ENCODE results near the gene PANX2. TPM values are rescaled to one million over a fixed set of nuclear protein-coding genes. Genes with fewer than 3 reads are reported as not detected.
"Not testable (repeated sequence)": the region's sequence is repeated elsewhere in the genome, so short reads cannot be mapped to it uniquely, and the experiment has no call there.

PANX2 gene
- total RNA-seq, 1 donor from 2014 or later = 0.13 TPM

- not testable (repeated sequence) for DNase-seq (ENCODE audit: low read depth in 2 of 2)
These were observed 23.0 kb upstream of the PANX2 start for GRCh38 chr22:50147258-50148165.

- DNase-seq (ENCODE audit: low read depth in 2 of 2) = no peak
These were observed 22.4 kb upstream of the PANX2 start for GRCh38 chr22:50148166-50148500.

- DNase-seq (ENCODE audit: low read depth in 2 of 2) = peak in 1 of 2 donors; percentile 74
These were observed 21.4 kb upstream of the PANX2 start for GRCh38 chr22:50148991-50149721.

GRCh38 chr22:50150161-50151129, 20.1 kb upstream of the PANX2 start:
- DNase-seq (ENCODE audit: low read depth in 2 of 2) = no peak

- no peak for DNase-seq (ENCODE audit: low read depth in 2 of 2)
These were observed 18.7 kb upstream of the PANX2 start for GRCh38 chr22:50151571-50152537.

- no peak for DNase-seq (ENCODE audit: low read depth in 2 of 2)
These were observed 17.3 kb upstream of the PANX2 start for GRCh38 chr22:50153056-50153755.

- DNase-seq (ENCODE audit: low read depth in 2 of 2) = no peak
These were observed 16.8 kb upstream of the PANX2 start for GRCh38 chr22:50153756-50154140.

GRCh38 chr22:50157709-50158375, 12.7 kb upstream of the PANX2 start:
- DNase-seq (ENCODE audit: low read depth in 2 of 2) = no peak

GRCh38 chr22:50160947-50161346, 9.6 kb upstream of the PANX2 start:
- DNase-seq (ENCODE audit: low read depth in 2 of 2) = no peak

- no peak for DNase-seq (ENCODE audit: low read depth in 2 of 2)
These were observed 8.8 kb upstream of the PANX2 start for GRCh38 chr22:50161508-50162390.

- DNase-seq (ENCODE audit: low read depth in 2 of 2) = no peak
These were observed 8.1 kb upstream of the PANX2 start for GRCh38 chr22:50162391-50162956.

- DNase-seq (ENCODE audit: low read depth in 2 of 2) = no peak
These were observed 5.0 kb upstream of the PANX2 start for GRCh38 chr22:50165436-50166123.

- no peak for DNase-seq (ENCODE audit: low read depth in 2 of 2)
These were observed 2.6 kb upstream of the PANX2 start for GRCh38 chr22:50167689-50168489.

- not testable (repeated sequence) for DNase-seq (ENCODE audit: low read depth in 2 of 2)
These were observed 1.9 kb upstream of the PANX2 start for GRCh38 chr22:50168490-50169180.

GRCh38 chr22:50169181-50169759, 1.3 kb upstream of the PANX2 start:
- no peak for DNase-seq (ENCODE audit: low read depth in 2 of 2)
